Stimulated activated naive CD8-positive, alpha-beta T cell treated with anti-CD3 and anti-CD28 coated beads, Interleukin-15, Interleukin-2, amounts not matched to agents 100 U/mL and 50 U/mL, for 24 hours (primary cell): Measurements from ENCODE around the gene NDP.
"Not testable (repeated sequence)": the region's sequence is repeated elsewhere in the genome, so short reads cannot be mapped to it uniquely, and the experiment has no call there.

Experiments used
- ATAC-seq: fragments of 150-1000 bp; cut with Tn5 transposase; one replicate; pipeline ENCODE4 v1.10.0; 2021
- DNase-seq: peaks from one replicate; pipeline ENCODE4 v3.0.0; 2021

The NDP gene

DNA sequence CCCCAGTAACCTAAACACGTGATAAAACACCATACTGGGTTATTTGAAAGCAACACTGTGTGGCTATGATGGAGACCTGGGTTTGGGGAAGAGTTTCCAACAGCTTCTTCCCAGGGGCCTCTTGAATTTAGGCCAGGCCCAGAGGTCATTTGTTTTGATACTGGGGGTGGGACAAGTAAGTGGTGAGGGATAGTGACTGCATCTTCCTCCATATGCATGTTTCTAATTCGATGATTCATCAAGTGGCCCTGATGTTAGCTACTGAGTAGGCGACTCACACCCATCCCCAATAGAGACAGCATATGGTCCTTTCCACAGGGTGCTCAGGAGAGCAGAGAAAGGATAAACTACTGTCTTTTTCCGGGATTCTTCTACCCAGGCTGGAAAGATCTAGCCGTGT is 2.7 kb downstream of the NDP start:
- DNase-seq (no peak), ATAC-seq (peak; percentile 55)

DNA sequence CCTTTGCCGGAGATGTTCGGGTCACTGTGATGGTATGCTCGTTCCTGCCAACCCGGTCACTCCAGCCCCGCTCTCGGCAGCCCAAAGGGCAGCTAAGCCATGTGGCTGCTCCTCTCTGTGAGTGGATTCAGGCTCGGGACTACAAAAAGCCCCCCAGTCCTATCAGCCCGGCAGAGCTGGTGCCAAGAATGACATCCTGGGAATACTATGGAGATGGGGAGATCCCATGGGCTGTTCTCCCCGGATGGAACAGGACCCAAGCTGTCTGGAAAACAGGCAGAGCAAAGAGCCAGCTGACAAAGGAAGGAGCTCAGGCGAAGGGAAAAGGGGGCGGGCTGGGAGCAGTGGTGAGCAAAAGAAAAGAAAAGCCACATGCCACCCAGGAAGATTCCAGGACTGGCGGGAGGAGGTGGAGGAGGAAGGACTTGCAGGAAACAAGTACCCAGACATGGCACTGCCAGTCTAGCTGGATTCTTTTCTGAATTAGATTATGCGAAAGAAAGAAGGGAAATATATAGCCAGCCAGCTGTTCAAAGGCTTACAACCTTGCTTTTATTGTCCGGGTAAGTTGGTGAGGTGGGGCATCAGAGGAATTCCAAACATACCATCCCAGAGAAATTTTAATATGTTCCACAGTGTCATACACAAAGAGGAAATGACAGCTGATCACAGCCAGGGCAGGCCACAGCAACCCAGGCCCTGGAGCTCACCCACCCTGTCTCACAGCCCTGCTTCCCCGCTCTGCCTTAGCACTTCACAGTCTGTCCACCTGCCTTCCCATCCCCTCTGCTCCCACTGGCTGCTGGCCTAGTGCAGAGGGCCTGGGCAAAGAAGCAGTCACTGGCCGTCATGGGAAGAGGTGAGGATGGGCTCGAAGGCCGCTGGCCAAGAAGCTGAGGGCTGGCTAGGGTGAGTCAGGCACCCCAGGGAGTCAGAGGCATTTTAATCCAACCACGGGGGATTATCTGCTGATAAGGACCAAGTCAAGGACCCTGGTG is 3.4 kb downstream of the NDP start:
- no peak for DNase-seq
- ATAC-seq = no peak

- DNase-seq = no peak
- ATAC-seq = no peak
Measured at GRCh38 chrX:43968359-43968781, 4.8 kb downstream of the NDP start.

DNA sequence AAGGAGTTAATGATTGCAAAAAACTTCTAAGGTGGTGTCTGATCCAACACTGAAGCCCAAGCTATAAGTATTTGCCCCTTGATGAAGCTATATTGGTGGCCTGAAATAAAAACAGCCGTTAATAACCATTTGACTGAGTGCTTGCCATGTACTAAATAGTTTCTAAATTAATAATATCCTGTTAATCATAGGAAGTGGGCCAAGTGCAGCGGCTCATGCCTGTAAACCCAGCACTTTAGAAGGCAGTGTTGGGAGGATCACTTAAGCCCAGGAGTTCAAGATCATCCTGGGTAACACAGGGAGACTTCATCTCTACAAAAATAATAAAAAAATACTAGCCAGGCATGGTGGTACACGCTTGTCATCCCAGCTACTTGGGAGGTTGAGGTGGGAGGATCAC is 8.3 kb downstream of the NDP start:
- DNase-seq = no peak
- ATAC-seq = no peak

DNA sequence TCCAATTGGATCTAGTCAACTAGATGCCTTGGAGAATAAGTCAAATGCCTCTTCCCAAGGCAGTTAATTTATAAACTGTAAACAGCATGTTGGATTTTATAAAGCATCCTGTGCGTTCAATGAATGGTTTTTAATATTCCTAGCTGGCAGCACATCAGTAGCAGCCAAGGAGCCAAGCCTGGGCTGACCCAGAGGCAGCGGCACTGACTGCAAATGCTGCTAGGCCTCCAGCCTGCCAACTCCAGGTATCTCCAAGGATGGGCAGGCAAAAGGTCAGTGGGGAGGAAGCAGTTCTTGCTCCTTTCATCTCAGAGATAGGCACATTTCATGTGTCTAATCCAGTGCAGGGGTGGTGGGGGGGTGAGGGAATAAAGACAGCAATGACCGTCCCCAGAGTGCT is 9.5 kb downstream of the NDP start:
- DNase-seq = no peak
- ATAC-seq = no peak

GRCh38 chrX:43962636-43963035 is 10.6 kb downstream of the NDP start:
- ATAC-seq (no peak), DNase-seq (no peak)

DNA sequence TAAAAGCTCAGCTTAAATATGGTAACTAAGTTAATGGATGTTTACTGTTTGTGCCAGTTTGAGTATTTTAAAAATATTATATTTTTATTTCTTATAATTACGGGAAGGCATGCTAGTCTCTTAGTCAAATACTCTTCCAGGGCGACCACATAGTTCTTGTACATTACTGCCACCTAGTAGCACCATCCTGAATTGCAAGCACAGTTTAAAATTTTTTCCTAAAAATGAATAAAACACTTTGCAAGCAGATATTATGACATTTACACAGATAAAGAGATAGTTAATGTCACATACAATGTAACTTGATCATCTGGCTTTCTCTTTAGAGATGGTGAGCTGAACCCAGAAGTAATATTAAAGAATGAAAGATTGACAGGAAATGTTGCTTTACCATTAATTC is 11.5 kb downstream of the NDP start:
- ATAC-seq = no peak
- DNase-seq = no peak

DNA sequence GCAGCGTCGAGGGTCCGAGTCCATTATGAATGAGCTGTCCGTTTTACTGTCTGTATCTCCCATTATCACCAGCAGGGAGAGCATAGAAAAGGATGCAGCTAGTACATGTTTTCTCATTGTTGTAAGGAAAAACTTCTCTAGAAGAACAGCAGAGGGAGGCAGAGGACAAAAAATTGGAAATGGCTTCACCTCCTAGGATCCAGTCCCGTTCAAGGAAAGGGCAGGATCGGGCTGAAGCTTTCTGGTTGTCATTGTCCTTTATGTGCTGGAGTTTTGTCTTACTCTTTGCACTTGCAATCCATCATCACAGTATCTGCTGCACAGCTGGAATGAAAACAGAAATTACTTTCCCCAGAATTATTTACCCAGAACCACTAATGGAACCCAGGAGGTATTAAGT is 14.7 kb downstream of the NDP start:
- ATAC-seq (peak; percentile 36), DNase-seq (no peak)

- no peak for DNase-seq
- no peak for ATAC-seq
Measured at GRCh38 chrX:43956034-43956433, 17.2 kb downstream of the NDP start.

DNA sequence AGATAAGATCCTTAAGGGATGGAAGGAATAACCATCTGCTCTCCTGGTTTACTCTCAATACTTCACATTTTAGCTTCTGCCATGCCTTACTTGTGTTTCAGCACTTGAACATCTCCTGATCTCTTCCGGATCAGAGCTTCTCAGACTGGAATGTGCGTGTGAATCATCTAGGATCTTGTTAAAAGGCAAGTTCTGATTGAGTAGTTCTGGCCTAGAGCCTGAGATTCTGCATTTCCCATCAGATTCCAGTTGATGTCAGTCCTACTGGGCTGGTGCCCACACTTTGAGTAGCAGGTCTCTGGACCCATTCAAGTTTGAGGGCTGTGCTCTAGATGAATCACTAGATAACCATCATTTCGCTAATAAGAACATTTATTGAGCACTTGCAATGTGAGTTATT is 20.0 kb downstream of the NDP start:
- DNase-seq (no peak), ATAC-seq (no peak)

GRCh38 chrX:43949669-43950068 is 23.5 kb downstream of the NDP start:
- peak; percentile 25 for DNase-seq
- no peak for ATAC-seq

GRCh38 chrX:43940816-43941474 is 32.2 kb downstream of the NDP start:
- no peak for DNase-seq
- ATAC-seq = no peak

- ATAC-seq (no peak), DNase-seq (no peak)
Measured at GRCh38 chrX:43939187-43939926, 33.8 kb downstream of the NDP start.

DNA sequence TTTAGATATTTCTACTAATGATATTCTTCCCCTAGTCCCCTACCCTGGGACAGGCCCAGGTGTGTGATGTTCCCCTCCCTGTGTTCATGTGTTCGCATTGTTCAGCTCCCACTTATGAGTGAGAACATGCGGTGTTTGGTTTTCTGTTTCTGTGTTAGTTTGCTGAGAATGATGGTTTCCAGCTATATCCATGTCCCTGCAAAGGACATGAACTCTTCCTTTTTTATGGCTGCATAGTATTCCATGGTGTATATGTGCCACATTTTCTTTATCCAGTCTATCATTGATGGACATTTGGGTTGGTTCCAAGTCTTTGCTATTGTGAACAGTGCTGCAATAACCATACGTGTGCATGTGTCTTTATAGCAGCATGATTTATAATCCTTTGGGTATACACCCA is 51.2 kb downstream of the NDP start:
- ATAC-seq = not testable (repeated sequence)

DNA sequence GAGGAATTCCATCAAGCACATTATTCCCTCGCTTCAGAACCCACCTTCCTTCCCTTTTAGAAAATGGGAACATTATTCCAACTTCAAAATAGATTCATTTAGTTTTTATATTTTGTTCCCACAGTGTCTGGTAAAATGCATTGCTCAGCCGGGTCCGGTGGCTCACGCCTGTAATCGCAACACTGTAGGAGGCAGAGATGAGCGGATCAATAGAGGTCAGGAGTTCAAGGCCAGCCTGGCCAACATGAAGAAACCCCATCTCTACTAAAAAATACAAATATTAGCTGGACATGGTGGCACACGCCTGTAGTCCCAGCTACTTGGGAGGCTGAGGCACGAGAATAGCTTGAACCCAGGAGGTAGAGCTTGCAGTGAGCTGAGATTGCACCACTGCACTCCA is 62.4 kb downstream of the NDP start:
- ATAC-seq, DNase-seq: not testable (repeated sequence)

More for the DNA sequence above, 51.2 kb downstream of the NDP start:
- DNase-seq = not testable (repeated sequence)

DNA sequence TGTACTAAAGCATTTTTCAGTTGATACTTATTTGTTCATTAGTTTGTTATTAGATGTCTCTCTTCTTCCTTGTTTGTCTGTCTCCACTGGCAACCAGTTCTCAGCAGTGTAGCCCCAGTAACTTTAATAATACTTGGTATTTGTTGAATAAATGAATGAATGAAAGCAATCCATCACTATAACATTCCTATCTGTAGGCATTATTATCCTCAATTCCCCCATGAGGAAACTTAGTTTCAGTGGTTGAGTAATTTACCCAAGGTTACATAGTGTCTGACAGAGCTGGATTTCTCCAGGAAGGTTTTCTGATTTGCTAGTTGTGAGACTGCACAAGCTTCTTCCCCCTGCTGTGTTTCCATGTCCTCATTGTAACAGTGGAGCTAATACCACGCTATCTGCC is 63.2 kb downstream of the NDP start:
- no peak for ATAC-seq
- DNase-seq = no peak

GRCh38 chrX:43909141-43909540 is 64.0 kb downstream of the NDP start:
- no peak for DNase-seq
- no peak for ATAC-seq

DNA sequence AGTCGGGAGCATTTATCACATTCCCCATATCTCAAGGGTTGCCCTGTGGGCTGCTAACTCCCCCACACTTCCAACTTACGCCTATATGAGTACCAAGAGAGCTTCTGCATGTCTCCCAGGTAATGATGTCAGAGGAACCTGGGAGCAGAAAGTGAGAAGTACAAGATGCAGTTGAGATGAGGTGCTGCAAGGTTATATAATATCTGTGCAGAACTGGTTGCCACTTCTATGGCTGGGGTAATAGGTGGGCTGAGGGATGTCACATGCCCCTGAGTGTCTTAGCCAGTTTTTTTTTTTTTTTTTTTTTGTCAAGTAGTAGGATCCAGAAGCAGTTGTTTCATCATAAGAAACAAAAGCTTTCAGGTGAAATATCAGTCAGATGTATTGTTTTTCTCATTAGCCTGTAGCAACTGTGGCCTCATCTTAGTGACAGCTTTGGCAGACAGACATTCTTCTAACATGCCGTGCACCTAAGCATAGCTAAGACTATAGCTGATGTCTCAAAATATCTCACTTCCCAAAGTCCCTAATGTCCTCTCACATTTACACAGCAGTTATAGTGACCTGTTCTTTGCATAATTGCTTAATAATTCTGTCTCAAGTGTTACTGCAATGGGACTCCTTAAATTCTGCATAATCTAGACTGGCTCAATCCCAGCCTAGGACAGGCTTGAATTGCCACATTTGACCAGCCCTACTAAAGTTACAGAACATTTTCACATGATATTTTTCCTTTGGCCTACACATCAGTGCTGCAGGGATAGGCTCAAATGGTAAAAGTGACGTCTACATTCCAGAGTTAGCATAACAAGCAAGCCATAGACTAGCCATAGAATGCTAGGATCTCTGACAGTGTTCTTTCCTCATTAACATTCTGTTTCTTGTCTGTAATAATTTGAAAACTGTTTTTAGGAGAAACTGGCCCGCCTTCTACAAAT is 73.0 kb downstream of the NDP start:
- no peak for DNase-seq
- ATAC-seq = no peak
